GM21825 (cell line): Measurements from ENCODE around the gene STUM.
"Not testable (repeated sequence)": the region's sequence is repeated elsewhere in the genome, so short reads cannot be mapped to it uniquely, and the experiment has no call there.

ENCODE experiments used
- ATAC-seq: cut with Tn5 transposase; IDR thresholded peaks from one replicate; pipeline ENCODE4 v1.9.1; 2021; ENCODE audit warnings: mild to moderate bottlenecking, moderate library complexity; ENCODE audit not compliant: unreplicated experiment

Gene STUM

GRCh38 chr1:226602186-226603021 is 53.8 kb downstream of the STUM start:
- ATAC-seq: no peak

GRCh38 chr1:226603022-226603857 is 54.7 kb downstream of the STUM start:
- no peak for ATAC-seq

- ATAC-seq: no peak
Measured at GRCh38 chr1:226603858-226604559, 55.4 kb downstream of the STUM start.

- ATAC-seq: no peak
Measured at GRCh38 chr1:226604560-226605317, 56.2 kb downstream of the STUM start.

GRCh38 chr1:226605318-226605950 is 56.9 kb downstream of the STUM start:
- ATAC-seq: no peak

GRCh38 chr1:226606311-226607267 is 58.0 kb downstream of the STUM start:
- ATAC-seq: no peak

- ATAC-seq: no peak
Measured at GRCh38 chr1:226607268-226607660, 58.7 kb downstream of the STUM start.

- no peak for ATAC-seq
Measured at GRCh38 chr1:226607821-226608220, 59.3 kb downstream of the STUM start.

- no peak for ATAC-seq
Measured at GRCh38 chr1:226608699-226609505, 60.3 kb downstream of the STUM start.

- ATAC-seq: no peak
Measured at GRCh38 chr1:226609836-226610455, 61.4 kb downstream of the STUM start.

- ATAC-seq: no peak
Measured at GRCh38 chr1:226610671-226611070, 62.1 kb downstream of the STUM start.

- ATAC-seq: no peak
Measured at GRCh38 chr1:226611301-226611700, 62.7 kb downstream of the STUM start.

GRCh38 chr1:226611980-226612379 is 63.4 kb downstream of the STUM start:
- ATAC-seq: not testable (repeated sequence)

- ATAC-seq: no peak
Measured at GRCh38 chr1:226615876-226616275, 67.3 kb downstream of the STUM start.

- no peak for ATAC-seq
Measured at GRCh38 chr1:226616636-226617035, 68.1 kb downstream of the STUM start.

GRCh38 chr1:226617109-226617508 is 68.5 kb downstream of the STUM start:
- ATAC-seq: no peak

- ATAC-seq: not testable (repeated sequence)
Measured at GRCh38 chr1:226617719-226618118, 69.2 kb downstream of the STUM start.

- ATAC-seq: no peak
Measured at GRCh38 chr1:226618380-226618779, 69.8 kb downstream of the STUM start.
